ENCODE results near the gene TAGLN3.

GRCh38 chr3:112000966-112001365 lies 2.2 kb downstream of the TAGLN3 start:
- no peak for TF ChIP-seq HOXC10 (CRISPR knock-in tag; IDR thresholded peaks at IDR 0.05)
- TF ChIP-seq KLF9 (tag by site-specific recombination; IDR thresholded peaks at IDR 0.05; ENCODE audit: low read depth), result no peak
- TF ChIP-seq ZNF280D (tag by site-specific recombination; IDR thresholded peaks at IDR 0.05), result no peak
- TF ChIP-seq ZNF555 (tag by site-specific recombination; conservative IDR thresholded peaks at IDR 0.05), result no peak
- no peak for TF ChIP-seq CTCF (tag by site-specific recombination; IDR thresholded peaks at IDR 0.05)
- TF ChIP-seq ZNF785 (tag by site-specific recombination; IDR thresholded peaks at IDR 0.05), result no peak
- TF ChIP-seq ZNF175 (tag by site-specific recombination; IDR thresholded peaks at IDR 0.05), result no peak
- TF ChIP-seq ZNF530 (tag by site-specific recombination; IDR thresholded peaks at IDR 0.05; ENCODE audit: low read depth), result no peak
